Gastroesophageal sphincter (tissue), 4 donors: ENCODE data around the gene ATRX. TPM values are rescaled to one million over a fixed set of nuclear protein-coding genes. Genes with fewer than 3 reads are reported as not detected.
"Not testable (repeated sequence)": the region's sequence is repeated elsewhere in the genome, so short reads cannot be mapped to it uniquely, and the experiment has no call there.

ENCODE experiments used
- ATAC-seq: fragments of 150-250 bp; one replicate; pipeline ENCODE4 v1.9.1; 2016; ENCODE audit warnings: mild to moderate bottlenecking, moderate library complexity
- H3K27ac ChIP-seq, 4 donors: fragments of 200-600 bp; sonication (generic) in 3 of 4; 1 replicate in 3 of 4; 2 replicates in 1 of 4; pipeline ENCODE4 v1.5.1; 2016 to 2019
- H3K27me3 ChIP-seq: fragments of 200-600 bp; sonication (generic); one replicate; pipeline ENCODE4 v1.5.1; 2019
- H3K36me3 ChIP-seq, 2 donors: fragments of 200-600 bp; sonication (generic); one replicate each; pipeline ENCODE4 v1.5.1; 2019; ENCODE audit warnings: control low read depth in 1 of 2
- H3K4me1 ChIP-seq, 3 donors: fragments of 200-600 bp; sonication (generic); 1 replicate in 2 of 3; 2 replicates in 1 of 3; pipeline ENCODE4 v1.5.1; 2016 to 2019; ENCODE audit warnings: control low read depth in 2 of 3
- H3K4me3 ChIP-seq, 2 donors: fragments of 200-600 bp; sonication (generic); one replicate each; pipeline ENCODE4 v1.5.1; 2019; ENCODE audit warnings: mild to moderate bottlenecking in 1 of 2, moderate library complexity in 1 of 2
- H3K9me3 ChIP-seq, 3 donors: fragments of 200-600 bp; sonication (generic); one replicate each; pipeline ENCODE4 v1.5.1; 2017 to 2019; ENCODE audit warnings: control low read depth in 2 of 3
- CTCF ChIP-seq, 4 experiments: fragments of 200-600 bp in 2 of 4; fragments of 450-650 bp in 2 of 4; sonication (generic) in 1 of 4; IDR thresholded peaks; one replicate each; pipeline ENCODE4 v1.5.1; 2017 to 2019; ENCODE audit warnings: antibody characterized with exemption in 4 of 4, mild to moderate bottlenecking in 2 of 4, moderate library complexity in 2 of 4
- EP300 ChIP-seq: sonication (generic); formaldehyde crosslinking; IDR thresholded peaks from one replicate; pipeline ENCODE4 v1.6.1; 2017; ENCODE audit warnings: antibody characterized with exemption, mild to moderate bottlenecking
- POLR2A ChIP-seq, 2 donors: fragments of 450-650 bp; IDR thresholded peaks; one replicate each; pipeline ENCODE4 v1.6.1; 2017; ENCODE audit warnings: antibody characterized with exemption in 2 of 2, mild to moderate bottlenecking in 2 of 2, moderate library complexity in 1 of 2
- POLR2AphosphoS5 ChIP-seq: sonication (generic); formaldehyde crosslinking; IDR thresholded peaks from one replicate; pipeline ENCODE4 v1.6.1; 2017; ENCODE audit warnings: antibody characterized with exemption
- WGBS, 2 donors: methylation state at CpG; one replicate each; pipeline ENCODE4 v1.1.5; 2018; ENCODE audit warnings: low coverage in 1 of 2; 5-methylcytosine and 5-hydroxymethylcytosine counted together
- small RNA-seq, 4 donors: library from RNA; depleted of rRNA; stranded (forward); fragments of <200 nt; gene quantifications; one replicate each; pipeline ENCODE3, GENCODE V24; 2016
- total RNA-seq, 4 donors: library from RNA; depleted of rRNA; stranded (reverse); fragments of >200 nt; gene quantifications; one replicate each; pipeline ENCODE4 v1.1.0, GENCODE V29; 2016

Gene ATRX
- total RNA-seq, 4 donors from 2014 or later = 93.4 to 140 (median 117) TPM

GRCh38 chrX:77502951-77503525 lies 283.0 kb downstream of the ATRX start:
- ATAC-seq = no peak
- no peak for TF ChIP-seq EP300
- no peak for TF ChIP-seq CTCF (IDR thresholded peaks at IDR 0.05)
- no peak for TF ChIP-seq POLR2A (IDR thresholded peaks at IDR 0.05)
- no peak for TF ChIP-seq POLR2AphosphoS5
- Histone ChIP-seq H3K9me3 (no peaks in the 10 kb centered on the region), H3K27ac (no peak overlapping the region), H3K4me1 (no peaks in the 10 kb centered on the region), H3K4me3 (no peak overlapping the region), H3K27me3 (no peaks in the 10 kb centered on the region), H3K36me3 (peaks cover 0 to 10% of the 10 kb centered on the region in 2 donors)
- 32% methylated on average over 2 of the region's 2 CpGs; no CpG with 5 or more reads in 1 of the 2 donors for WGBS, 2 donors

- not testable (repeated sequence) for H3K27ac ChIP-seq, H3K36me3 ChIP-seq, H3K4me1 ChIP-seq, H3K27me3 ChIP-seq, H3K4me3 ChIP-seq, H3K9me3 ChIP-seq, ATAC-seq
- 78% methylated on average over 1 of the region's 1 CpG; no CpG with 5 or more reads in 1 of the 2 donors for WGBS, 2 donors
Measured at GRCh38 chrX:77500164-77500563, 285.9 kb downstream of the ATRX start.

GRCh38 chrX:77493677-77494553 lies 292.1 kb downstream of the ATRX start:
- Histone ChIP-seq H3K4me3 (no peak overlapping the region), H3K27me3 (no peaks in the 10 kb centered on the region), H3K4me1 (no peaks in the 10 kb centered on the region), H3K27ac (no peak overlapping the region), H3K36me3 (no peaks in the 10 kb centered on the region), H3K9me3 (no peaks in the 10 kb centered on the region)
- WGBS, 2 donors = 83 to 94% methylated on average over 3 to 9 of the region's 20 CpGs
- ATAC-seq = no peak
- TF ChIP-seq POLR2A (IDR thresholded peaks at IDR 0.05) (no peak), CTCF (IDR thresholded peaks at IDR 0.05) (no peak), POLR2AphosphoS5 (no peak), EP300 (no peak)

- Histone ChIP-seq H3K27me3 (no peaks in the 10 kb centered on the region), H3K4me3 (no peak overlapping the region), H3K36me3 (no peaks in the 10 kb centered on the region), H3K4me1 (no peaks in the 10 kb centered on the region), H3K27ac (no peak overlapping the region), H3K9me3 (no peaks in the 10 kb centered on the region)
- TF ChIP-seq CTCF (IDR thresholded peaks at IDR 0.05) = no peak
- TF ChIP-seq EP300 = no peak
- no peak for TF ChIP-seq POLR2AphosphoS5
- TF ChIP-seq POLR2A (IDR thresholded peaks at IDR 0.05) = no peak
- WGBS, 2 donors = 70 to 73% methylated on average over 3 to 5 of the region's 5 CpGs
- ATAC-seq = no peak
Measured at GRCh38 chrX:77484045-77484444, 302.0 kb downstream of the ATRX start.

- 40% methylated on average over 1 of the region's 2 CpGs; no CpG with 5 or more reads in 1 of the 2 donors for whole genome bisulfite sequencing, 2 donors
- no peak overlapping the region for H3K27ac ChIP-seq
- TF ChIP-seq POLR2A (IDR thresholded peaks at IDR 0.05) = no peak
- no peak for TF ChIP-seq CTCF (IDR thresholded peaks at IDR 0.05)
- no peak for TF ChIP-seq POLR2AphosphoS5
- no peak for TF ChIP-seq EP300
- H3K9me3 ChIP-seq = no peaks in the 10 kb centered on the region
- ATAC-seq = no peak
- H3K36me3 ChIP-seq = no peaks in the 10 kb centered on the region
- H3K4me3 ChIP-seq = no peak overlapping the region
- no peaks in the 10 kb centered on the region for H3K27me3 ChIP-seq
- no peaks in the 10 kb centered on the region for H3K4me1 ChIP-seq
Measured at GRCh38 chrX:77455437-77455836, 330.6 kb downstream of the ATRX start.

Small RNA genes within 50 kb of the gene (small RNA-seq; reads per million reads assigned to genes)
- 0 reads per million in 4 donors for gene FABP5P15

Other genes with a start within 250 kb of the ATRX start
- gene MAGT1, start 109.2 kb upstream of the ATRX start, total RNA-seq = 10 to 100 TPM; 23.6 to 37.8 (median 31.9) TPM
- gene COX7B, start 113.3 kb upstream of the ATRX start, total RNA-seq = 100 to 1,000 TPM; 338 to 504 (median 366) TPM
- gene ATP7A, start 124.5 kb upstream of the ATRX start, total RNA-seq = 10 to 100 TPM in 3 of 4 donors, 1 to 10 TPM in 1; 8.6 to 21.2 (median 12.7) TPM
- gene PGAM4, start 183.4 kb upstream of the ATRX start, total RNA-seq = not detected